Measurements from ENCODE around the gene RNASE7. TPM values are rescaled to one million over a fixed set of nuclear protein-coding genes. Genes with fewer than 3 reads are reported as not detected.

RNASE7 gene
- total RNA-seq = not detected

GRCh38 chr14:21041676-21042433, at the start of gene RNASE7:
Gene RNASE7 (plus strand): TSS chr14:21042362. CDS start chr14:21042993, 631 bp downstream.
- Histone ChIP-seq H3K27me3 (no peaks in the 10 kb centered on the region), H3K4me3 (replicated peaks in 1 of 3) (no peak within 1 kb of the TSS), H3K27ac (peak within 1 kb of the TSS in 1 of 3 donors; percentile 64), H3K9me3 (no peaks in the 10 kb centered on the region), H3K4me1 (peaks cover 28 to 40% of the 10 kb centered on the region in 2 donors), H3K36me3 (no peaks in the 10 kb centered on the region)
- no peak for DNase-seq
- WGBS, 2 donors = 76 to 84% methylated on average over 11 of the region's 11 CpGs
- intact Hi-C loops (cut with DNase I) = loop anchor here (2.0 kb wide), 1 partner anchor 25 kb away; no protein-coding TSS in a partner anchor
- TF ChIP-seq CTCF (IDR thresholded peaks at IDR 0.05) (no peak), POLR2A (IDR thresholded peaks at IDR 0.05) (no peak)

- H3K4me1 ChIP-seq = peaks cover 1 to 3% of the 10 kb centered on the region in 2 donors
- DNase-seq = no peak
- WGBS, 2 donors = 88 to 91% methylated on average over 14 of the region's 14 CpGs
- TF ChIP-seq CTCF (IDR thresholded peaks at IDR 0.05) (no peak), POLR2A (IDR thresholded peaks at IDR 0.05) (no peak)
- no peaks in the 10 kb centered on the region for H3K27me3 ChIP-seq
- intact Hi-C loops (cut with DNase I) = no loop called here
- H3K4me3 ChIP-seq (replicated peaks in 1 of 3) = no peak overlapping the region
- H3K36me3 ChIP-seq = peaks cover 41 to 53% of the 10 kb centered on the region in 2 donors
- H3K27ac ChIP-seq = no peak overlapping the region
- H3K9me3 ChIP-seq = no peaks in the 10 kb centered on the region
Observed at GRCh38 chr14:20996521-20996920, 45.6 kb upstream of the RNASE7 start.

GRCh38 chr14:20997115-20997514, 45.0 kb upstream of the RNASE7 start:
- H3K36me3 ChIP-seq = peaks cover 41 to 53% of the 10 kb centered on the region in 2 donors
- WGBS, 2 donors = 69 to 75% methylated on average over 4 of the region's 4 CpGs
- no peak for TF ChIP-seq POLR2A (IDR thresholded peaks at IDR 0.05)
- no peak for TF ChIP-seq CTCF (IDR thresholded peaks at IDR 0.05)
- no peaks in the 10 kb centered on the region for H3K4me1 ChIP-seq
- intact Hi-C loops (cut with DNase I) = no loop called here
- no peaks in the 10 kb centered on the region for H3K27me3 ChIP-seq
- H3K4me3 ChIP-seq (replicated peaks in 1 of 3) = no peak overlapping the region
- H3K27ac ChIP-seq = no peak overlapping the region
- no peak for DNase-seq
- H3K9me3 ChIP-seq = no peaks in the 10 kb centered on the region

GRCh38 chr14:20997564-20997963, 44.6 kb upstream of the RNASE7 start:
- Histone ChIP-seq H3K27me3 (no peaks in the 10 kb centered on the region), H3K9me3 (no peaks in the 10 kb centered on the region), H3K27ac (no peak overlapping the region), H3K36me3 (peaks cover 37 to 49% of the 10 kb centered on the region in 2 donors), H3K4me1 (no peaks in the 10 kb centered on the region), H3K4me3 (replicated peaks in 1 of 3) (no peak overlapping the region)
- intact Hi-C loops (cut with DNase I) = no loop called here
- 75 to 78% methylated on average over 6 of the region's 6 CpGs for WGBS, 2 donors
- no peak for TF ChIP-seq CTCF (IDR thresholded peaks at IDR 0.05)
- TF ChIP-seq POLR2A (IDR thresholded peaks at IDR 0.05) = no peak
- no peak for DNase-seq

- WGBS, 2 donors = 65 to 83% methylated on average over 3 of the region's 3 CpGs
- Histone ChIP-seq H3K27ac (no peak overlapping the region), H3K27me3 (no peaks in the 10 kb centered on the region), H3K9me3 (no peaks in the 10 kb centered on the region), H3K4me1 (no peaks in the 10 kb centered on the region), H3K4me3 (replicated peaks in 1 of 3) (no peak overlapping the region), H3K36me3 (peaks cover 32 to 43% of the 10 kb centered on the region in 2 donors)
- intact Hi-C loops (cut with DNase I) = no loop called here
- DNase-seq = no peak
- TF ChIP-seq POLR2A (IDR thresholded peaks at IDR 0.05) (no peak), CTCF (IDR thresholded peaks at IDR 0.05) (no peak)
Observed at GRCh38 chr14:20998139-20998538, 44.0 kb upstream of the RNASE7 start.
